ENCODE data around the gene AFAP1L1.

DNA sequence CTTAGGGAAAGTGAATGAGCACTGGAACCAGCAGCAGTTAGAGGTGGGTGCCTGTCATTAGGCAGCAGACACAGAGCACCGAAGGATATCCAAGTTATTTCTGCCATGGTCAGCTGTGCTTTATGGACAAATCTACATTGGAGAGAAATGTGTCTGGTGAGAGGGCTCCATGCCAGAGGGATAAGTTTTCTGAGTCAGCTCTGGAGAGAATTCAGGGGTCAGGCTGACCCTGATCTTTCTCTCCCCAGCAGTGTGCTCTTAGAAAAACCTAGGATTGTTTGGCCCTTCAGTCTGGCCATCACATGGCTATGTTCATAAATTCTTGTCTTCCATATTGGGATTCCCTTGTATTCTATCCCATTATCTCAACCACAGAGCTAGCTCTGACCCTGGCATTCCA is 116.3 kb downstream of the AFAP1L1 start:
- TF ChIP-seq, protein P1, sequence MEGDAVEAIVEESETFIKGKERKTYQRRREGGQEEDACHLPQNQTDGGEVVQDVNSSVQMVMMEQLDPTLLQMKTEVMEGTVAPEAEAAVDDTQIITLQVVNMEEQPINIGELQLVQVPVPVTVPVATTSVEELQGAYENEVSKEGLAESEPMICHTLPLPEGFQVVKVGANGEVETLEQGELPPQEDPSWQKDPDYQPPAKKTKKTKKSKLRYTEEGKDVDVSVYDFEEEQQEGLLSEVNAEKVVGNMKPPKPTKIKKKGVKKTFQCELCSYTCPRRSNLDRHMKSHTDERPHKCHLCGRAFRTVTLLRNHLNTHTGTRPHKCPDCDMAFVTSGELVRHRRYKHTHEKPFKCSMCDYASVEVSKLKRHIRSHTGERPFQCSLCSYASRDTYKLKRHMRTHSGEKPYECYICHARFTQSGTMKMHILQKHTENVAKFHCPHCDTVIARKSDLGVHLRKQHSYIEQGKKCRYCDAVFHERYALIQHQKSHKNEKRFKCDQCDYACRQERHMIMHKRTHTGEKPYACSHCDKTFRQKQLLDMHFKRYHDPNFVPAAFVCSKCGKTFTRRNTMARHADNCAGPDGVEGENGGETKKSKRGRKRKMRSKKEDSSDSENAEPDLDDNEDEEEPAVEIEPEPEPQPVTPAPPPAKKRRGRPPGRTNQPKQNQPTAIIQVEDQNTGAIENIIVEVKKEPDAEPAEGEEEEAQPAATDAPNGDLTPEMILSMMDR (IDR thresholded peaks at IDR 0.05): no peak
- TF ChIP-seq EZH2phosphoT487 (IDR thresholded peaks at IDR 0.05) (no peak), EZH2 (IDR thresholded peaks at IDR 0.05) (no peak)

All from neural progenitor cell (in vitro differentiated cells).